Esophagus squamous epithelium (tissue), 4 donors: ENCODE results near the gene GBP3.

ENCODE experiments used
- CTCF ChIP-seq, 6 experiments: fragments of 450-650 bp in 4 of 6; fragments of 200-600 bp in 2 of 6; sonication (generic) in 2 of 6; IDR thresholded peaks; one replicate each; pipeline ENCODE4 v1.5.1; 2016 to 2019; ENCODE audit warnings: antibody characterized with exemption in 6 of 6, mild to moderate bottlenecking in 4 of 6, moderate library complexity in 4 of 6
- POLR2A ChIP-seq, 4 donors: fragments of 450-650 bp; IDR thresholded peaks; one replicate each; pipeline ENCODE4 v1.6.1; 2017; ENCODE audit warnings: antibody characterized with exemption in 4 of 4, mild to moderate bottlenecking in 4 of 4, moderate library complexity in 3 of 4

GRCh38 chr1:89041119-89041641, 18.5 kb upstream of the GBP3 start:
- TF ChIP-seq CTCF (IDR thresholded peaks at IDR 0.05), result no peak
- TF ChIP-seq POLR2A (IDR thresholded peaks at IDR 0.05), result no peak
